HEK293T (cell line): ENCODE results near the gene ALG9.

Experiments
- ARNT ChIP-seq: fragments of 450-650 bp; IDR thresholded peaks from 2 replicates; pipeline ENCODE4 v1.6.1; 2017; ENCODE audit warnings: mild to moderate bottlenecking
- BHLHE40 ChIP-seq: fragments of 450-650 bp; IDR thresholded peaks from 2 replicates; pipeline ENCODE4 v1.6.1; 2016; ENCODE audit warnings: mild to moderate bottlenecking, moderate library complexity, borderline replicate concordance
- ELF4 ChIP-seq: fragments of 450-650 bp; IDR thresholded peaks from 2 replicates; pipeline ENCODE4 v1.6.1; 2017; ENCODE audit warnings: antibody characterized with exemption
- FOXA1 ChIP-seq: fragments of 450-650 bp; IDR thresholded peaks from 2 replicates; pipeline ENCODE4 v1.6.1; 2016; ENCODE audit warnings: mild to moderate bottlenecking
- LEF1 ChIP-seq: fragments of 450-650 bp; IDR thresholded peaks from 2 replicates; pipeline ENCODE4 v1.6.1; 2017; ENCODE audit warnings: mild to moderate bottlenecking, borderline replicate concordance
- NFRKB ChIP-seq: fragments of 450-650 bp; IDR thresholded peaks from 2 replicates; pipeline ENCODE4 v1.6.1; 2016; ENCODE audit warnings: mild to moderate bottlenecking, moderate library complexity

DNA sequence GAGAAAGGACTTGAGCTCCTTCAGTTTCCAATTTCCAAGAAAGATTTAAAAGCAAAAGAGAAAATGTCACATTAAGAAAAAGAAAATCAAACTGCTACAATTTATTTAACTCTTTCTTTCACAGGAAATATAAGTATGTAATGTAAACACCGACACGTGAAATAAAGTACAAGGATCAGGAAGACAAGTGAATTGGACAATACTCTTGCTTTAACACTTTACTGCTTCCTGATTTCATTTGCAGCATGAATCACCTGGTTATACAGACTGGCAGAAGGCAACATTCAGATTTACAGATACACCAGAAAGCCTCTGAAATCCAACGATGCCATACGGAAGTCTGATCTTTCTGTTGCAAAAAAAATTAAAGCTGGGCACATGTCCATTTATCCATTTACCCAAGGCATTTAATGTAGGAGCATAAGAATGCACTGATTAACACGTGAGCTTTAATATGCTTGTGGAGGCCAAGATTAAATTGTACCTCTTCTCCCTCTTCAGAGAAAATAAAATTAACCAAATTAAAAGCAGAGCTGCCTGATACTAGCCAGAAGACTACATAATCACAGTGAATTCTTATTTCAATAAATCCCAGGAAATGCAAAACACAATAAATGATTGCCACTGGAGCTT lies 89.2 kb downstream of the ALG9 start:
- TF ChIP-seq NFRKB (no peak), ARNT (no peak), LEF1 (no peak), ELF4 (no peak), FOXA1 (no peak), BHLHE40 (no peak)
